Skeletal muscle tissue (tissue), 4 donors: ENCODE data around the gene FBXO34. TPM values are rescaled to one million over a fixed set of nuclear protein-coding genes. Genes with fewer than 3 reads are reported as not detected.
"Not testable (repeated sequence)": the region's sequence is repeated elsewhere in the genome, so short reads cannot be mapped to it uniquely, and the experiment has no call there.

ENCODE experiments used
- H3K27ac ChIP-seq: one replicate; pipeline ENCODE4 v1.7.0; 2013; ENCODE audit warnings: mild to moderate bottlenecking, low read depth, low read length, inconsistent platforms
- H3K27me3 ChIP-seq, 3 donors: one replicate each; pipeline ENCODE4 v1.7.0; 2013; ENCODE audit warnings: low read length in 3 of 3; ENCODE audit not compliant: control insufficient read depth in 3 of 3, insufficient read depth in 3 of 3
- H3K36me3 ChIP-seq, 3 donors: one replicate each; pipeline ENCODE4 v1.7.0; 2013; ENCODE audit warnings: low read length in 3 of 3; ENCODE audit not compliant: control insufficient read depth in 3 of 3, insufficient read depth in 3 of 3
- H3K4me1 ChIP-seq, 3 donors: one replicate each; pipeline ENCODE4 v1.7.0; 2013; ENCODE audit warnings: low read length in 3 of 3, mild to moderate bottlenecking in 3 of 3; ENCODE audit not compliant: control insufficient read depth in 3 of 3, insufficient read depth in 3 of 3
- H3K4me3 ChIP-seq, 3 donors: one replicate each; pipeline ENCODE4 v1.7.0; 2013; ENCODE audit warnings: low read length in 3 of 3
- H3K9ac ChIP-seq, 3 donors: one replicate each; pipeline ENCODE4 v1.7.0; 2013; ENCODE audit warnings: low read length in 3 of 3, mild to moderate bottlenecking in 3 of 3, moderate library complexity in 2 of 3, low read depth in 1 of 3
- H3K9me3 ChIP-seq, 3 donors: one replicate each; pipeline ENCODE4 v1.7.0; 2013; ENCODE audit warnings: low read length in 3 of 3; ENCODE audit not compliant: control insufficient read depth in 3 of 3
- total RNA-seq: library from RNA; depleted of rRNA; stranded (reverse); fragments of >200 nt; gene quantifications from one replicate; pipeline ENCODE4 v1.2.3, GENCODE V29; 2014
- donor health status: Osteomylitis.

The FBXO34 gene
- total RNA-seq, 1 donor from 2014 or later = 24.5 TPM

DNA sequence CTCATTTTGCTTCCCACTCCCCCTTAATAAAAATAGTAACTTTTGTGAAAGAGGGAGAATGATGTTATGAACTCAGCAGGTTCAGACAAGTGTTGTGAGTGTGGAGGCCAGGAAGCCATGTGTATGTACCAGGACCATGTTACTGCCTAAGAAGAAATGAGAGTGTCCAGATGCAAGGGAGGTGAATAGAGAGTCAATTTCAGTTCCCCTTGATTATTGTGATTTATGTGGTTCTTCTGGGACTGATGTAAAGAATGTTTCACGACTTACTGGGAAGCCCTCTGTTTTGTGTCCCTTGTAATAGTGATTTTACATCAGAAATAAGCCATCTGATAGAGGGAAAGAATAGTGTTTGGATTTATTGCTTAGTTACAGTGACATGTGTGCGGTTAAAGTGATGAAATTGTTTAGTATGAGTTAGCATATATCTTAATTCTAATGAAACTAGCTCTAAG, 32.5 kb downstream of the FBXO34 start:
- H3K4me3 ChIP-seq = no peak overlapping the region
- H3K4me1 ChIP-seq = peaks cover 20 to 40% (median 29%) of the 10 kb centered on the region in 3 donors
- peak overlapping the region in 1 of 3 donors; percentile 45 for H3K9ac ChIP-seq
- H3K27ac ChIP-seq = peak overlapping the region; percentile 90
- peaks cover 0 to 3% (median 1%) of the 10 kb centered on the region in 3 donors for H3K36me3 ChIP-seq
- H3K9me3 ChIP-seq = no peaks in the 10 kb centered on the region
- no peaks in the 10 kb centered on the region for H3K27me3 ChIP-seq

DNA sequence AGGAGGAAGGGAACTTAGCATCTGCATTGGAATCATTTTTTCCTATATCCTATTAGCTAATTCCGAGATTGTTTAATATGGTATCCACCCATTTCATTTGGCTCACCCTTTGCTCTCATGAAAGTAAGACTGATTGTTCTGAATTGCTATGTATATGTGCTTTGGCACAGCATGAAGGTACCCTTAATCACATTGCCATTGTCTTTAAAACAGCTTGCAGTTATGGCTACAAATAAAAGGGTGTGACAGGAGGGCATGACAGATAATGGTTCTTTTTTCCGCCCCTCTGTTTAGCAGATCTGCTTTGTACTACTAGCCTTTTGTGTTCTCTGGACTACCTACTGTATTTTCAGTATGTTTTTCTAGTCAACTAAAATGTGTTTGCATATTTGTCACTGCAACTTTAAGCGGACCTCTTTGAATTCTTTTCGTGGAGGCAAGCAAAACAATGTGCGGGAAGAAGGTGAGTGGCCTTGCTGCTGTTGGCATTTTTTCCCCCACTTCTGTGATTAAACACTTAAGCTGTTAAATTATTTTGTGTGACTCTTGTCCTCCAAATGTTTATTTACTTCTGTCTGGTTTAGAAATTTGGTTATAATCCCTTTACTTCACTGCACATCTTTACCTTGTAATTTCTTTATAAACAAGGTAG, 35.8 kb downstream of the FBXO34 start:
- Histone ChIP-seq H3K9ac (no peak overlapping the region), H3K4me1 (peaks cover 12 to 37% (median 30%) of the 10 kb centered on the region in 3 donors), H3K36me3 (no peaks in the 10 kb centered on the region), H3K9me3 (no peaks in the 10 kb centered on the region), H3K4me3 (no peak overlapping the region), H3K27ac (no peak overlapping the region), H3K27me3 (no peaks in the 10 kb centered on the region)

DNA sequence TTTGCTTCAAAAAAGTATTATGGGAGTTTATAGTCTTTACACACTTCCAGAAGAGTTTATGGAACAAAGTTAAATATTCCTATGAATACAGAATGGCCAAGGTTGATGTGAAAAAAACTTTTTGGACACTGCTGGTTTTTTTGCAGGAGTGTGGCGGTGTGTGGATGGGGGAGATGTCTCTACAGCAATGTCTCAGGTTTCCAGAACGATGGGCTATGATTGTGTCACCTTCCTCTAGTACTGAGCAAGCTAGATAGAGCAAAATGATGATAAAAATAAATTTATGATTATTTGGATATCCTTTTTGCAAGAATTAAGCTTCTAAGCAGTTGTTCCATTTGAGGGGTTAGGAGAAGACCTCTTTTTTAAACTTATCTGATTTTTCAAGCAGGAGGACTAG, 37.9 kb downstream of the FBXO34 start:
- no peaks in the 10 kb centered on the region for H3K27me3 ChIP-seq
- no peak overlapping the region for H3K9ac ChIP-seq
- peaks cover 0 to 2% (median 0%) of the 10 kb centered on the region in 3 donors for H3K9me3 ChIP-seq
- peaks cover 7 to 19% (median 19%) of the 10 kb centered on the region in 3 donors for H3K4me1 ChIP-seq
- no peak overlapping the region for H3K27ac ChIP-seq
- H3K4me3 ChIP-seq = no peak overlapping the region
- H3K36me3 ChIP-seq = no peaks in the 10 kb centered on the region

DNA sequence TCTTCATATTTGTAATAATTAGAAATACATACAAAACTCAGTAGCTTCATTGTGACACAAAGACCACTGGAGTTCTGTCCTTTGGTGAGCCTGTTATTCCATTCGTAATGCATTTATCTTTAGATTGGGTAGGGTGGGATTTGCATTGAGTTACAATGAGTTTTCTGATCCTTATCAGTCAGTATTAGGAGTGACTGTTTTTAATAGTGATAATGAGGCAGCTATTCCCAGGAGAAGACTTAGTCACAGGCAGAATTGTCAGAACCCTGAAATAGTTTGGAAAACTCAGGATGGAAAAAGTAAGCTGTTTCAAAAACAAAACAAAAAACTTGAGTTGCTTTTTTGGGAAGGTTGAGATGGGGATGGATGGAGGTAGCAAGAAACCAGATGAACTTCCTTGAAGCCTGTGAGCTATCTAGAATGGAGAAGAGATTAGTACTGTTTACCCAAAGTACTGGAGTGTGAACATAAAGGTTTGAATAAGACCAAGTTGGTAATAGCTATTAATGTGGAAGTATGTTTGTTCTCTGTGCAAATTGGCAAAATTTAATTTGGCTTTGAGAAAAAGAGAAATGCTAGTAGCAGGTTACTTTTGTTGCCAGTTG, 38.6 kb downstream of the FBXO34 start:
- H3K4me1 ChIP-seq = peaks cover 3 to 16% (median 15%) of the 10 kb centered on the region in 3 donors
- no peak overlapping the region for H3K9ac ChIP-seq
- no peak overlapping the region for H3K27ac ChIP-seq
- H3K36me3 ChIP-seq = no peaks in the 10 kb centered on the region
- H3K4me3 ChIP-seq = no peak overlapping the region
- H3K27me3 ChIP-seq = no peaks in the 10 kb centered on the region
- peaks cover 0 to 2% (median 0%) of the 10 kb centered on the region in 3 donors for H3K9me3 ChIP-seq

DNA sequence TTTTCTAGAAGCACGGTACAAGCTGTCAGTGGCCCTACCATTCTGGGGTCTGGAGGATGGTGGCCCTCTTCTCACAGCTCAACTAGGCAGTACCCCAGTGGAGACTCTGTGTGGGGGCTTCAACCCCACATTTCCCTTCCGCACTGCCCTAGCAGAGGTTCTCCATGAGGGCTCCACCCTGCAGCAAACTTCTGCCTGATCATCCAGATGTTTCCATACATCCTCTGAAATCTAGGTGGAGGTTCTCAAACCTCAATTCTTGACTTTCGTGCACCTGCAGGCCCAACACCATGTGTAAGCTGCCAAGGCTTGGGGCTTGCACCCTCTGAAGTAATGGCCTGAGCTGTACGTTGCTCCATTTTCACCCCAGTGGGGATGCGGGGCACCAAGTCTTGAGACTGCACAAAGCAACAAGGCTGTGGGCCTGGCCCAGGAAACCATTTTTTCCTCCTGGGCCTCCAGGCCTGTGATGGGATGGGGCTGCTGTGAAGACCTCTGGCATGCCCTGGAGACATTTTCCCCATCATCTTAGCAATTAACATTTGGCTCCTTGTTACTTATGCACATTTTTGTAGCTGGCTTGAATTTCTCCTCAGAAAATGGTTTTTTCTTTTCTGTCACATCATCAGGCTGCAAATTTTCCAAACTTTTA, 41.3 kb downstream of the FBXO34 start:
- not testable (repeated sequence) for H3K9ac ChIP-seq, H3K27ac ChIP-seq, H3K4me3 ChIP-seq, H3K27me3 ChIP-seq, H3K9me3 ChIP-seq, H3K36me3 ChIP-seq
- peaks cover 14 to 23% (median 16%) of the 10 kb centered on the region in 3 donors for H3K4me1 ChIP-seq

DNA sequence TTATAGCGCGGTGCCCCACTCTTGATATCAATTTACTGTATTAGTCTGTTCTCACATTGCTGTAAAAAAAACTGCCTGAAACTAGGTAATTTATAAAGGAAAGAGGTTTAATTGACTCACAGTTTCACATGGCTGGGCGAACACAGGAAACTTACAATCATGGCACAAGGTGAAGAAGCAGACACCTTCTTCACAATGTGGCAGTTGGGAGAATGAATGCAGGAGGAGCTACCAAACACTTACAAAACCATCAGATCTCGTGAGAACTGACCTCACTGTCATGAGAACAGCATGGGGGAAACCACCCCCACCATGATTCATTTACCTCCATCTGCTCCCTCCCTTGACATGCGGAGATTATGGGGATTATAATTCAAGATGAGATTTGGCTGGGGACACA, 42.3 kb downstream of the FBXO34 start:
- no peak overlapping the region for H3K4me3 ChIP-seq
- H3K9me3 ChIP-seq = peaks cover 0 to 2% (median 0%) of the 10 kb centered on the region in 3 donors
- peaks cover 0 to 3% (median 0%) of the 10 kb centered on the region in 3 donors for H3K36me3 ChIP-seq
- peaks cover 16 to 25% (median 16%) of the 10 kb centered on the region in 3 donors for H3K4me1 ChIP-seq
- H3K27me3 ChIP-seq = no peaks in the 10 kb centered on the region
- H3K9ac ChIP-seq = no peak overlapping the region
- H3K27ac ChIP-seq = no peak overlapping the region

DNA sequence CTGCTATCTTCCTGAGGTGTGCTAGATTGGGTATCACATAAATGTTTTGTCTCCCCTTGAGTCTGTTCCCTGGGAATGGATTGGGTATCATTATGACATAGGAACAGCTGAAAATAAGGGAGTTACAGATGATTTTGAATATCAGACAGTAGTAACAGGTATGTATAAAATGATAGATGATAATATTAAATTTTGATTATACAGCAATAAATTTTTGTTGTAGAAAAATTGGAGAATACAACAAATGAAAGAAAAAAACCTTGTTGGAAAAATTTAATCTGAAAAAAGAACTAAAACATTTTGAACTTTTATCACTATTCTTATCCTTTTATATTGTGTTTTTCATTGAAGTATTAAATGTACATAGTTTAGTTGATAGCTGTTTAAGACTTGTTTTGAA, 43.2 kb downstream of the FBXO34 start:
- Histone ChIP-seq H3K4me3 (no peak overlapping the region), H3K36me3 (peaks cover 0 to 6% (median 0%) of the 10 kb centered on the region in 3 donors), H3K9ac (no peak overlapping the region), H3K4me1 (peaks cover 12 to 23% (median 16%) of the 10 kb centered on the region in 3 donors), H3K9me3 (peaks cover 0 to 2% (median 0%) of the 10 kb centered on the region in 3 donors), H3K27ac (no peak overlapping the region), H3K27me3 (no peaks in the 10 kb centered on the region)

DNA sequence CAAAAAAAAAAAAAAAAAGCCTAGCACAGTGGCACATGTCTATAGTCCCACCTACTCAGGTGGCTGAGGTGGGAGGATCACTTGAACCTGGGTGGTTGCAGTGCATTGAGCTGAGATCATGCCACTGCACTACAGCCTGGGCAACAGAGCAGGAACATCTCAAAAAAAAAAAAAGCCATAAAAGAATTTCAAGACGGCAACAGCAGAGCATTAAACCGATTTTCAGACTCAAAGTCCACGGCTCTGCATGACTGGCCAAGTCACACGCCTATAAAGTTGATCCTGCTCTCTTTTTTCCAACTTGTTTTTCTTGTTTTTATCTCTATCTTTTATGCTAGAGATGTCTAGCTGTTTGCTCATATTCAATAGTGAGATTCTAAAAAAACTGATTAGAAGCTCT, 45.3 kb downstream of the FBXO34 start:
- no peak overlapping the region for H3K27ac ChIP-seq

DNA sequence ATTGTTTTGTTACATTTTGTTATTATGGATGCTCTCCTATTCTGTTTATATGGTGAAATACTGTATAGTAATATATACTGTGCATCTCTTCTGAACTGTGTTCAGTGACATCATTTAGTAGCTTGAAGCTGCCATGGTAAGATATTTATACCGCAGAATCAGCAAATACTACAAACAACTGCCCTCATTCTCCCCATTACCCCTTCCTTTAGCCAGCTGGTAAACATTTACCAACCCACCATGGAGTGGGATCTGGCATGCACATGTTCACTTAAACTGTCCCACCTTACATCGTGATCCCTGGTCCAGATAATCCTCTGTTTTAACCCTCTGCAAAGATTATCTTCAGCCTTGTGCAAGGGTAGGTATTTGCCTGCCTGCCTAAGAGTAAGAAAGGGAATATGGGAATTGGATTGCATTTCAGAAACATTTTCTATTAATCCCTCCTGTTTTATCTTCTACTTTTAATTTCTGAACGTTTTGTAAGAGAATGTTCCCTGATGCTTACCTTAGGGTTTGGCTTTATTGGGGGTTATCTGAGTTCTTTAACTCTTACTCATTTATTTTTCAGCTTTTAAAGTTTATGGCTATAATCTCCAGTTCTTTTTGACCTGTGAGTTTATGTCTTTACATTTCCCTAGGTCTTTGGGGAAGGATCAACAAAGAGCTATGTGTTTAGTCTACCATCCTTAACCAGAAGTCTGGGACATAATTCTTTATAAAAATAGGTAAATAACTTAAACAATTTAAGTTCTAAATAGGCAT, 46.5 kb downstream of the FBXO34 start:
- Histone ChIP-seq H3K9me3 (no peaks in the 10 kb centered on the region), H3K36me3 (peaks cover 0 to 6% (median 2%) of the 10 kb centered on the region in 3 donors), H3K9ac (no peak overlapping the region), H3K27ac (no peak overlapping the region), H3K4me3 (no peak overlapping the region), H3K4me1 (peaks cover 3 to 13% (median 10%) of the 10 kb centered on the region in 3 donors), H3K27me3 (no peaks in the 10 kb centered on the region)

More for the DNA sequence above, 45.3 kb downstream of the FBXO34 start:
- Histone ChIP-seq H3K4me3 (no peak overlapping the region), H3K27me3 (no peaks in the 10 kb centered on the region), H3K9me3 (peaks cover 0 to 2% (median 0%) of the 10 kb centered on the region in 3 donors), H3K9ac (no peak overlapping the region), H3K4me1 (peaks cover 3 to 13% (median 10%) of the 10 kb centered on the region in 3 donors), H3K36me3 (peaks cover 0 to 6% (median 2%) of the 10 kb centered on the region in 3 donors)
